Psoas muscle (tissue), 8 donors: ENCODE measurements around the gene CDH4. TPM values are rescaled to one million over a fixed set of nuclear protein-coding genes. Genes with fewer than 3 reads are reported as not detected.

Source experiments
- ATAC-seq, 4 donors: fragments of 200-7000 bp; cut with Tn5 transposase; one replicate each; pipeline ENCODE4 v1.9.1; 2020; ENCODE audit warnings: moderate library complexity in 3 of 4, mild to moderate bottlenecking in 2 of 4
- DNase-seq, 2 donors: peaks; one replicate each; pipeline ENCODE4 v3.0.0-alpha.2; 2020
- H3K27ac ChIP-seq: fragments of 200-600 bp; one replicate; pipeline ENCODE4 v1.8.0; 2022
- H3K27me3 ChIP-seq, 3 donors: fragments of 200-600 bp in 1 of 3; one replicate each; pipeline versions ENCODE4 v1.6.1 to v1.8.0; 2013 to 2022; ENCODE audit warnings: low read length in 2 of 3, mild to moderate bottlenecking in 2 of 3, moderate library complexity in 1 of 3; ENCODE audit not compliant: insufficient read depth in 3 of 3
- H3K36me3 ChIP-seq, 2 donors: fragments of 200-600 bp in 1 of 2; one replicate each; pipeline versions ENCODE4 v1.6.1 to v1.8.0; 2013 to 2022; ENCODE audit warnings: low read depth in 1 of 2, mild to moderate bottlenecking in 1 of 2, moderate library complexity in 1 of 2; ENCODE audit not compliant: insufficient read depth in 1 of 2
- H3K4me1 ChIP-seq: fragments of 200-600 bp; one replicate; pipeline ENCODE4 v1.8.0; 2022
- H3K4me3 ChIP-seq: fragments of 200-600 bp; one replicate; pipeline ENCODE4 v1.8.0; 2022; ENCODE audit warnings: mild to moderate bottlenecking
- H3K9me3 ChIP-seq: fragments of 200-600 bp; one replicate; pipeline ENCODE4 v1.8.0; 2022
- WGBS, 3 donors: extraction: QIAGEN DNeasy Blood & Tissue Kit; methylation state at CpG; one replicate each; pipeline versions ENCODE4 v1.1.6 to v1.1.7; 2013; 5-methylcytosine and 5-hydroxymethylcytosine counted together
- intact Hi-C, 2 donors: fragments of 100-400 bp; cut with DNase I; formaldehyde crosslinking; loops; one replicate each; pipeline versions ENCODE4 v1.11.0 to v1.14.2; 2022
- polyA plus RNA-seq, 3 donors: library from polyadenylated mRNA; stranded (reverse); fragments of 200-250 nt; gene quantifications; one replicate each; pipeline ENCODE4 v1.2.3, GENCODE V29; 2013
- total RNA-seq, 4 donors: library from RNA; stranded (reverse); fragmentation: NEBNext Ultra II Directional in 2 of 4; extraction: Animal tissue kit (Norgen Biotek cat#: 25700) in 2 of 4; gene quantifications; one replicate each; pipeline versions ENCODE4 v1.2.1 to v1.2.4, GENCODE V29; 2021 to 2023
- TF ChIP-seq, protein P1 (sequence below): fragments of 200-600 bp; IDR thresholded peaks from one replicate; pipeline ENCODE4 v1.8.0; 2022; ENCODE audit warnings: antibody characterized with exemption
- donor health status: healthy with polysubstance abuse.
- donor health status: DM: no; HTN: no; CAD: no; lungs with moderate emphysema.
- donor health status: Bipolar disorder and iron deficiency.
- donor health status: healthy.
- donor health status: DM: yes; HTN: yes; CAD: no.
- donor health status: DM: no; HTN: no; CAD: no.
- donor health status: DM: no; HTN: no; CAD: no.
- donor health status: DM: yes; HTN: yes; CAD: no.

The CDH4 gene
- total and polyA plus RNA-seq, 7 donors = 0.26 to 1.0 (median 0.34) TPM

- DNase-seq = no peak
- intact Hi-C loops = no loop called here
- no peaks in the 10 kb centered on the region for H3K4me1 ChIP-seq
- no peak overlapping the region for H3K4me3 ChIP-seq
- no peak for ATAC-seq
- H3K27ac ChIP-seq = no peak overlapping the region
- WGBS, 3 donors = 70 to 73% (median 71%) methylated on average over 9 of the region's 9 CpGs
- TF ChIP-seq, protein P1, sequence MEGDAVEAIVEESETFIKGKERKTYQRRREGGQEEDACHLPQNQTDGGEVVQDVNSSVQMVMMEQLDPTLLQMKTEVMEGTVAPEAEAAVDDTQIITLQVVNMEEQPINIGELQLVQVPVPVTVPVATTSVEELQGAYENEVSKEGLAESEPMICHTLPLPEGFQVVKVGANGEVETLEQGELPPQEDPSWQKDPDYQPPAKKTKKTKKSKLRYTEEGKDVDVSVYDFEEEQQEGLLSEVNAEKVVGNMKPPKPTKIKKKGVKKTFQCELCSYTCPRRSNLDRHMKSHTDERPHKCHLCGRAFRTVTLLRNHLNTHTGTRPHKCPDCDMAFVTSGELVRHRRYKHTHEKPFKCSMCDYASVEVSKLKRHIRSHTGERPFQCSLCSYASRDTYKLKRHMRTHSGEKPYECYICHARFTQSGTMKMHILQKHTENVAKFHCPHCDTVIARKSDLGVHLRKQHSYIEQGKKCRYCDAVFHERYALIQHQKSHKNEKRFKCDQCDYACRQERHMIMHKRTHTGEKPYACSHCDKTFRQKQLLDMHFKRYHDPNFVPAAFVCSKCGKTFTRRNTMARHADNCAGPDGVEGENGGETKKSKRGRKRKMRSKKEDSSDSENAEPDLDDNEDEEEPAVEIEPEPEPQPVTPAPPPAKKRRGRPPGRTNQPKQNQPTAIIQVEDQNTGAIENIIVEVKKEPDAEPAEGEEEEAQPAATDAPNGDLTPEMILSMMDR = no peak
- no peaks in the 10 kb centered on the region for H3K9me3 ChIP-seq
- H3K27me3 ChIP-seq = peaks cover 0 to 16% (median 5%) of the 10 kb centered on the region in 3 donors
- no peaks in the 10 kb centered on the region for H3K36me3 ChIP-seq
Observed at GRCh38 chr20:61963149-61963548, 711.1 kb downstream of the CDH4 start.

- Histone ChIP-seq H3K36me3 (no peaks in the 10 kb centered on the region), H3K9me3 (no peaks in the 10 kb centered on the region), H3K4me3 (no peak overlapping the region), H3K4me1 (no peaks in the 10 kb centered on the region), H3K27me3 (peaks cover 0 to 16% (median 5%) of the 10 kb centered on the region in 3 donors), H3K27ac (no peak overlapping the region)
- TF ChIP-seq, protein P1 = no peak
- WGBS, 3 donors = 84 to 87% (median 85%) methylated on average over 8 of the region's 8 CpGs
- ATAC-seq (no peak), DNase-seq (no peak)
- intact Hi-C loops = no loop called here
Observed at GRCh38 chr20:61963885-61964674, 712.0 kb downstream of the CDH4 start.

DNA sequence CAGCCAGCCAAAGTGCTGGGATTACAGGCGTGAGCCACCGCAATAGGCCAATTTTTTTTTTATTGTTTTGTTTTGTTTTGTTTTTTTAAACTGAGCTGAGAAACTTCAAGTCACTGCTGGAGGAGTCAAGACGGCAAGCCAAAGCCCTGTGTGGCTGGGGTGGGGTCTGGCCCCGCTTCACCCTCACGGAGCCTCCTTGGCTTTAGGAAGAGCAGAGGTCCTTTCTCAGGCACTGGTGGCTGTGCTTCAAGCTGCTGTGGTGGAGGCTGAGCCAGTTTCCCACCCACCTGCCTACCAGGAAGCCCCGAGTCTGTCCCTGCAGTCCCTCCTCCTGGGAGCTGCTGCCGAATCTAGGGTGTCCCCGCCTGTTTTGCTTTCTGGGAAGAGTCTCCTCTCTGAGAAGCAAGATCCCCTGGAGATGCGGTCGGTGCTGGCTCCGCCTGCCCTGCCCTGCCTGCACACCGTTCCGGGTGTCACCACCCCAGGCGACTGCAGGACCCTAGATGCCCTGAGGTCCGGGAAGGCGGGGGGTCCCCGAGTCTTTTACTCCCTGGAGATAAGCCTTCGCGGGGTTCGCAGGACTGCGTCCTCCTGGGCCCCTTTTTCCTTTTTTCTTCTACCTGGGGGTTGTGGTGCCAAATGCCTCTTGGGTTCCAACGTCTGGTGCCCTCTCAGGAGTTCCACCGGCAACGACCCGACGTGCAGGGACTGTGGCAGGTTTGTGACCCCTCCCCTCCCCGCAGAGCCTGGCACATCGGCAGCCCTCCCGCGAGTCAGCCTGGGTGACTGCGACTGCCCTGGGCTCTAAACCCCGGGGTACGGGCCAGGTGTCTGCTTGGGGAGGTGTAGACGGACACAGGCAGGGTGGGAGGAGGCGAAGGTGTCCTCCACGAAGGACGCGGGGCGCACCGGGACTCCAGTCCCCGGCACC lies 712.9 kb downstream of the CDH4 start:
- intact Hi-C loops = no loop called here
- Histone ChIP-seq H3K36me3 (no peaks in the 10 kb centered on the region), H3K27ac (no peak overlapping the region), H3K9me3 (no peaks in the 10 kb centered on the region), H3K4me3 (no peak overlapping the region), H3K27me3 (peaks cover 0 to 16% (median 5%) of the 10 kb centered on the region in 3 donors), H3K4me1 (no peaks in the 10 kb centered on the region)
- TF ChIP-seq, protein P1 = no peak
- ATAC-seq = peak in 1 of 4 donors; percentile 33
- WGBS, 3 donors = 38 to 43% (median 40%) methylated on average over 36 to 41 of the region's 41 CpGs
- DNase-seq = no peak

GRCh38 chr20:61965606-61966491 lies 713.8 kb downstream of the CDH4 start:
- peak in 1 of 4 donors; percentile 42 for ATAC-seq
- Histone ChIP-seq H3K36me3 (no peaks in the 10 kb centered on the region), H3K27me3 (peaks cover 0 to 16% (median 5%) of the 10 kb centered on the region in 3 donors), H3K4me3 (no peak overlapping the region), H3K27ac (no peak overlapping the region), H3K9me3 (no peaks in the 10 kb centered on the region), H3K4me1 (no peaks in the 10 kb centered on the region)
- DNase-seq = no peak
- intact Hi-C loops = no loop called here
- 13 to 21% (median 15%) methylated on average over 25 to 49 of the region's 49 CpGs for WGBS, 3 donors
- TF ChIP-seq, protein P1 = no peak
